Esophagus (tissue), 2 donors: Measurements from ENCODE around the gene COP1. TPM values are rescaled to one million over a fixed set of nuclear protein-coding genes. Genes with fewer than 3 reads are reported as not detected.

Experiments
- H3K27ac ChIP-seq, 2 donors: one replicate each; pipeline ENCODE4 v1.5.1; 2013; ENCODE audit warnings: low read depth in 2 of 2, mild to moderate bottlenecking in 2 of 2, inconsistent platforms in 1 of 2, low read length in 1 of 2, moderate library complexity in 1 of 2
- H3K27me3 ChIP-seq, 2 donors: one replicate each; pipeline ENCODE4 v1.6.1; 2013; ENCODE audit warnings: low read length in 2 of 2, control low read depth in 1 of 2, mild to moderate bottlenecking in 1 of 2; ENCODE audit not compliant: insufficient read depth in 2 of 2, control insufficient read depth in 1 of 2
- H3K36me3 ChIP-seq, 2 donors: one replicate each; pipeline ENCODE4 v1.6.1; 2013; ENCODE audit warnings: low read length in 1 of 2; ENCODE audit not compliant: control insufficient read depth in 2 of 2, insufficient read depth in 2 of 2
- H3K4me1 ChIP-seq, 2 donors: one replicate each; pipeline ENCODE4 v1.6.1; 2013; ENCODE audit warnings: low read length in 1 of 2; ENCODE audit not compliant: control insufficient read depth in 2 of 2, insufficient read depth in 2 of 2
- H3K4me3 ChIP-seq, 2 donors: one replicate each; pipeline ENCODE4 v1.5.1; 2013; ENCODE audit warnings: low read length in 2 of 2, mild to moderate bottlenecking in 2 of 2, low read depth in 1 of 2, moderate library complexity in 1 of 2
- H3K9me3 ChIP-seq, 2 donors: one replicate each; pipeline ENCODE4 v1.6.1; 2013; ENCODE audit warnings: mild to moderate bottlenecking in 2 of 2, low read depth in 1 of 2, low read length in 1 of 2, moderate library complexity in 1 of 2; ENCODE audit not compliant: control insufficient read depth in 2 of 2, insufficient read depth in 1 of 2
- WGBS, 2 donors: extraction: QIAGEN DNeasy Blood & Tissue Kit; methylation state at CpG; one replicate each; pipeline ENCODE4 v1.1.7; 2013; 5-methylcytosine and 5-hydroxymethylcytosine counted together
- polyA plus RNA-seq, 2 donors: library from polyadenylated mRNA; stranded (reverse); fragments of 200-250 nt; gene quantifications; one replicate each; pipeline ENCODE4 v1.2.3, GENCODE V29; 2013
- donor health status: healthy with polysubstance abuse.
- donor health status: Bipolar disorder and iron deficiency.

Gene COP1
- polyA plus RNA-seq, 2 donors, result 23.0 to 41.6 TPM

DNA sequence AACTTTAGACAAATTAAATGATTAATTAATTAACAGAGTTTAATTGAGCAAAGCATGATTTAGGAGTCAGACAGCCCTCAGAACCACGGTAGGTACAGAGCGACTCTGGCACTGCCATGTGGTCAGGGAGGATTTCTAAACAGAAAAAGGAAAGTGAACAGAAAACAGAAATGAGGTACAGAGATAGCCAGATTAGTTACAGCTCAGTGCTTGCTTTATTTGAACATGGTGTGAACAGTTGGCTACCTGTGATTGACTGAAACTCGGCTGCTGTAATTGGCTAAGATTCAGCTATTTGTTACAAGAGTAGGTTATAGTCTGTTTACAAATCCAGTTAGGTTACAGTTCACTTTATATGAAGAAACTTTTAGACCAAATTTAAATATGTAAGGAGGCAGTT lies 300.7 kb downstream of the COP1 start:
- Histone ChIP-seq H3K4me3 (no peak overlapping the region), H3K9me3 (peaks cover 6% of the 10 kb centered on the region in 2 donors), H3K27ac (no peak overlapping the region), H3K4me1 (no peaks in the 10 kb centered on the region), H3K27me3 (no peaks in the 10 kb centered on the region), H3K36me3 (no peaks in the 10 kb centered on the region)
- 80 to 81% methylated on average over 3 of the region's 3 CpGs for WGBS, 2 donors

DNA sequence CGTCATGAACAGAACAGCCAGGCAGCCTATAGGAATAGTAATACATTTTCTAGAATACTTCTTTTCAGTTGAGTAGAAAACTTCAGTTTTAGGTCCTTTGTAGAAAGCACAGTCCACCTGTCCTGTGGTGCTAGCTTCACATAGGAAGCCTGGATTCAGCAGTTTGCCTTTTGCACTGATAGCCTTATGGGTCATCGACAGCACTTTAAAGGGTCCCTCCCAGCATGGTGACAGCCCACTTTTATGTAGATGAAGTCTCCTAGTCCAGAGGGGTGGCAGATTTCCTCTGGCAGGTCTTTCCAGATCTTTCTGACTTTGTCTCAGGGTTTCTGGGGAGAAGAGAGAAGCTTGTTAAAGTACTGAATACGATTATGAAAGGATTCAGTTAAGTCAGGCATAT lies 302.3 kb downstream of the COP1 start:
- H3K27ac ChIP-seq, result no peak overlapping the region

DNA sequence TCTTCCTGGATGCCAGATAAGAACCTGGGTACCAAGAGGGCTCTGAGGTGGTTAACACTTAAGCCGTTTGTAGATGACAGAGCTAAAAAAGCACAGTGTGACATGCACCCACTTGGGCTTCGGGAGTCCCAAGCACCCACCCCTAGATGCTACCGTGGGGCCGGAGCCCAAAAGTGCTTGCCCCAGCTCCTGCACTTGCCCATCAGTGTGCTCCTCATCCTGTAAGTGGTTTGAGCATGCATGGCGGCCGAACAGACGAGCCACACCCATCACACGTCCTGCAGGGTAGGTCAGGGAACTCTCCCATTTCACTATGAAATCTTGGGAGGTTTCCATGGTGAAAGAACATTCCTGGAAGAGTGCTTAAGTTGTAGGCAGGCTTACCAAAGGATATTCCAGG lies 304.8 kb downstream of the COP1 start:
- Histone ChIP-seq H3K4me3 (no peak overlapping the region), H3K9me3 (peaks cover 0 to 4% of the 10 kb centered on the region in 2 donors), H3K27me3 (no peaks in the 10 kb centered on the region), H3K4me1 (no peaks in the 10 kb centered on the region), H3K36me3 (no peaks in the 10 kb centered on the region), H3K27ac (no peak overlapping the region)
- 89 to 91% methylated on average over 8 of the region's 8 CpGs for WGBS, 2 donors

More for the DNA sequence above, 302.3 kb downstream of the COP1 start:
- Histone ChIP-seq H3K9me3 (peaks cover 0 to 4% of the 10 kb centered on the region in 2 donors), H3K27me3 (no peaks in the 10 kb centered on the region), H3K4me3 (no peak overlapping the region), H3K36me3 (no peaks in the 10 kb centered on the region), H3K4me1 (no peaks in the 10 kb centered on the region)
- WGBS, 2 donors, result 83 to 88% methylated on average over 3 of the region's 3 CpGs

DNA sequence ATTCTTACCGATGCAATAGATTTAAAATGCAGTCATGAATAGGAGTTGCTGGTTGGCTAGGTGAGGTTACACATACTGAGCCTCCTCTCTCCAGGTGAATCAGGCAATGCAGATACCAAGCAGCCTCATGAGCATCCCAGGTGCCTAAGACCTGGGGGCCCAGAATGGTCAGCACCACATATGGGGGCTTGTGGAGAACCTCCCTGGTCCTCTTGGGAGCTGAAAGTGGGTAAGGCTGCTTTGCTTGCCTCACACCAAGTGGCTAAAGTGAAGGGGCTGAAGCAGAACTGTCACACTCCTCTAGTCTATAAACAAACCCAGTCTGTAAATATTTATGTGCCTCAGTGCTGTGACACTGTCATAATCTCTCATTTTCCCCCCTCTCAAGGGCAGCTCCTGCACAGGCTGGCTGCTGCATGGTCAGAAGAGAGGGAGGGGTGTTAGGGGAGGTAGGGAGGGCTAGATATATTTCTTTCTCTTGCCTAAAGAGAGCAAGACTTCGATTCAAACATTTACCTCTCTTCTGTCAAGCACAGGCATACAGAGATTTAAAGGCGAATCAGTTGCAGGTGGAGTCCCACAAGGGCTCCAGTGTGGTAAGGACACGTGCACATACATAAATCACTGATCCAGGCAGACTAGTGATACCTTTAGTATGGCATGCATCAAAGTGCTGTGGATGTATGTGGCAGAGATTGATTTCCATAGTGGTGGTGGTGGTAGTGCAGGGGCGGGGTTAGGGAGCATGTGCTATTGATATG lies 305.8 kb downstream of the COP1 start:
- Histone ChIP-seq H3K9me3 (peaks cover 0 to 4% of the 10 kb centered on the region in 2 donors), H3K36me3 (no peaks in the 10 kb centered on the region), H3K4me1 (no peaks in the 10 kb centered on the region), H3K27me3 (no peaks in the 10 kb centered on the region), H3K4me3 (no peak overlapping the region), H3K27ac (no peak overlapping the region)
- 82 to 84% methylated on average over 5 of the region's 5 CpGs for WGBS, 2 donors

DNA sequence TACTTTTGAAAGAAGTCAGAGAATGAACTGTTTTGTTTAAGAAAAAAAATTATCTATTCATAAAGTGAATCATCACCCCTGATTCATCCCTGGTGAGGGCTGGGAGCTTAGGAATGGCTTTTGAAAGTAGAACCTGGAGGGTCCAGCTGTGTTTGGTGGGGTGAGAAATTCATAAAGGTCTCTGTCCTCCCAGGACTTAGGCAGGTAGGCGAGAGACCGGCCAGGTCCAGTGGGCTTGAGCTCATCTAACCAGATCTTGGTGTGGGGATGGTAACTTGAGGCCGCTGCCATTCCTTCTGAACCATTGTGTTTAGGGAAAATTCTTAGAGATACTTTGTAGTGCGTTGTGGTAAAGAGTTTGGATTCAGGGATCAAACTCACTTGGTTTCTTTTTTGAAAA lies 306.9 kb downstream of the COP1 start:
- no peaks in the 10 kb centered on the region for H3K4me1 ChIP-seq
- H3K27me3 ChIP-seq, result no peaks in the 10 kb centered on the region
- H3K9me3 ChIP-seq, result peaks cover 0 to 4% of the 10 kb centered on the region in 2 donors
- H3K36me3 ChIP-seq, result no peaks in the 10 kb centered on the region
- H3K27ac ChIP-seq, result no peak overlapping the region
- 95% methylated on average over 4 of the region's 4 CpGs for WGBS, 2 donors
- H3K4me3 ChIP-seq, result no peak overlapping the region

DNA sequence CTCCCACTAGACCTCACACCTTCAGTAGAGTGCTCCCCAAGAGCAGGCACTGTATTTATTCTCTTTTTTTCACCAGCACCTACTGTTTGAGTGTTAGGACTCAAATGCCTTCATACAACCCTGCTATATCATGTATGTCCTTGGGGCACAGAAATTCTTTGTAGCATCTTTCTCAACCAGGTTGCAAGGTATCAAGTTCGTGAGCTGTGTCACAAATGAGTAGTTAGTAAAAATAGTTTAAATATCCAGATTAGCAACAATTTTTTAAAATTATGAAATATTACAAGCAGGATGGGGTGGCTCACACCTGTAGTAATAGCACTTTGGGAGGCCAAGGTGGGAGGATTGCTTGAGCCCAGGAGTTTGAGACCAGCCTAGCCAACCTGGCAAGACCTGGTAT lies 311.1 kb downstream of the COP1 start:
- Histone ChIP-seq H3K36me3 (no peaks in the 10 kb centered on the region), H3K9me3 (no peaks in the 10 kb centered on the region), H3K4me3 (no peak overlapping the region), H3K27ac (no peak overlapping the region), H3K4me1 (no peaks in the 10 kb centered on the region), H3K27me3 (no peaks in the 10 kb centered on the region)
- WGBS, 2 donors, result 77 to 87% methylated on average over 1 of the region's 1 CpG
